Tibial artery (tissue), 4 donors: Measurements from ENCODE around the gene PRR33.
A peak's percentile ranks its signal among the peaks of the same experiment; 100 is the strongest.
"Not testable (repeated sequence)": the region's sequence is repeated elsewhere in the genome, so short reads cannot be mapped to it uniquely, and the experiment has no call there.

Experiments used
- DNase-seq, 2 donors: peaks; one replicate each; pipeline ENCODE4 v3.0.0-alpha.2; 2019
- H3K27ac ChIP-seq, 2 donors: fragments of 200-600 bp; sonication (generic) in 1 of 2; 1 replicate in 1 of 2; 2 replicates in 1 of 2; pipeline ENCODE4 v1.5.1; 2018 to 2019; ENCODE audit warnings: mild to moderate bottlenecking in 1 of 2
- H3K27me3 ChIP-seq, 2 donors: fragments of 200-600 bp; sonication (generic) in 1 of 2; one replicate each; pipeline versions ENCODE4 v1.5.1 to v1.6.0; 2016 to 2019
- H3K36me3 ChIP-seq, 3 donors: fragments of 200-600 bp; sonication (generic) in 2 of 3; one replicate each; pipeline ENCODE4 v1.5.1; 2016 to 2019; ENCODE audit warnings: mild to moderate bottlenecking in 2 of 3
- H3K4me1 ChIP-seq, 4 donors: fragments of 200-600 bp; sonication (generic) in 2 of 4; 1 replicate in 3 of 4; 2 replicates in 1 of 4; pipeline ENCODE4 v1.5.1; 2016 to 2019
- H3K4me3 ChIP-seq, 2 donors: fragments of 200-600 bp; sonication (generic) in 1 of 2; 1 replicate in 1 of 2; 2 replicates in 1 of 2; pipeline ENCODE4 v1.5.1; 2018 to 2019; ENCODE audit warnings: mild to moderate bottlenecking in 2 of 2
- H3K9me3 ChIP-seq, 3 donors: fragments of 200-600 bp; sonication (generic) in 1 of 3; one replicate each; pipeline ENCODE4 v1.5.1; 2016 to 2019
- intact Hi-C: fragments of 100-400 bp; cut with DNase I; formaldehyde crosslinking; loops from one replicate; pipeline ENCODE4 v1.15.0; 2023; ENCODE audit warnings: low total_unique reads
- TF ChIP-seq, protein P1 (sequence below), 2 experiments: fragments of 200-600 bp in 1 of 2; fragments of 450-650 bp in 1 of 2; IDR thresholded peaks; one replicate each; pipeline ENCODE4 v1.5.1; 2017 to 2019; ENCODE audit warnings: antibody characterized with exemption in 2 of 2, mild to moderate bottlenecking in 1 of 2, moderate library complexity in 1 of 2

Gene PRR33

DNA sequence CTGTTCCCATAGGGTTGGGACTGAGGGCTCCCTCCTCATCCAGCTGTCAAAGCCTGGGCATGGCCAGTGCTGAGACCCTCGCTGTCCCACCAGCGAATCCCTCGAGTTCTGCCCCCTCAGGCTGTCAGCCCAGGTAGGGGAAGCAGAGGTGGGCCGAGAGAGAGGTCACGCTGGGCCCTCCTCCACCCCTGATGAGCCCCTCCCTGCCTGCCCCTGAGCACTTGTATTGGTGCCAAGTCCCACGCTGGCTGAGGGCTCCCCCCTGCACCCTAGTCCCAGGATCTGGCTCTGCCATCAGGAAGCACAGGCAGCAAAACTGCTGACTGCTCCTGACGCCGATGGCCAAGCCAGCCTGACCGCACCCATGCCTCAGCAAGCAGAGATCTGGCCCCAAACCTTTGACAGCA, 3.3 kb downstream of the PRR33 start:
- H3K27me3 ChIP-seq: peaks cover 0 to 15% of the 10 kb centered on the region in 2 donors
- peaks cover 0 to 5% (median 0%) of the 10 kb centered on the region in 4 donors for H3K4me1 ChIP-seq
- H3K4me3 ChIP-seq: no peak overlapping the region
- no peak overlapping the region for H3K27ac ChIP-seq
- TF ChIP-seq, protein P1, sequence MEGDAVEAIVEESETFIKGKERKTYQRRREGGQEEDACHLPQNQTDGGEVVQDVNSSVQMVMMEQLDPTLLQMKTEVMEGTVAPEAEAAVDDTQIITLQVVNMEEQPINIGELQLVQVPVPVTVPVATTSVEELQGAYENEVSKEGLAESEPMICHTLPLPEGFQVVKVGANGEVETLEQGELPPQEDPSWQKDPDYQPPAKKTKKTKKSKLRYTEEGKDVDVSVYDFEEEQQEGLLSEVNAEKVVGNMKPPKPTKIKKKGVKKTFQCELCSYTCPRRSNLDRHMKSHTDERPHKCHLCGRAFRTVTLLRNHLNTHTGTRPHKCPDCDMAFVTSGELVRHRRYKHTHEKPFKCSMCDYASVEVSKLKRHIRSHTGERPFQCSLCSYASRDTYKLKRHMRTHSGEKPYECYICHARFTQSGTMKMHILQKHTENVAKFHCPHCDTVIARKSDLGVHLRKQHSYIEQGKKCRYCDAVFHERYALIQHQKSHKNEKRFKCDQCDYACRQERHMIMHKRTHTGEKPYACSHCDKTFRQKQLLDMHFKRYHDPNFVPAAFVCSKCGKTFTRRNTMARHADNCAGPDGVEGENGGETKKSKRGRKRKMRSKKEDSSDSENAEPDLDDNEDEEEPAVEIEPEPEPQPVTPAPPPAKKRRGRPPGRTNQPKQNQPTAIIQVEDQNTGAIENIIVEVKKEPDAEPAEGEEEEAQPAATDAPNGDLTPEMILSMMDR (IDR thresholded peaks at IDR 0.05): no peak
- DNase-seq: no peak
- H3K9me3 ChIP-seq: no peaks in the 10 kb centered on the region
- intact Hi-C loops: loop anchor here (10.0 kb wide), 1 partner anchor 266 kb away; no protein-coding TSS in a partner anchor
- H3K36me3 ChIP-seq: peaks cover 0 to 36% (median 7%) of the 10 kb centered on the region in 3 donors

GRCh38 chr11:1887451-1888346, 4.0 kb downstream of the PRR33 start:
- H3K4me3 ChIP-seq: no peak overlapping the region
- peaks cover 0 to 5% (median 0%) of the 10 kb centered on the region in 4 donors for H3K4me1 ChIP-seq
- intact Hi-C loops: loop anchor here (2.0 to 10.0 kb wide), 2 partner anchors 47 to 267 kb away; no protein-coding TSS in a partner anchor
- H3K27ac ChIP-seq: no peak overlapping the region
- H3K9me3 ChIP-seq: no peaks in the 10 kb centered on the region
- TF ChIP-seq, protein P1 (IDR thresholded peaks at IDR 0.05): no peak
- peaks cover 0 to 36% (median 8%) of the 10 kb centered on the region in 3 donors for H3K36me3 ChIP-seq
- H3K27me3 ChIP-seq: peaks cover 0 to 15% of the 10 kb centered on the region in 2 donors
- no peak for DNase-seq

DNA sequence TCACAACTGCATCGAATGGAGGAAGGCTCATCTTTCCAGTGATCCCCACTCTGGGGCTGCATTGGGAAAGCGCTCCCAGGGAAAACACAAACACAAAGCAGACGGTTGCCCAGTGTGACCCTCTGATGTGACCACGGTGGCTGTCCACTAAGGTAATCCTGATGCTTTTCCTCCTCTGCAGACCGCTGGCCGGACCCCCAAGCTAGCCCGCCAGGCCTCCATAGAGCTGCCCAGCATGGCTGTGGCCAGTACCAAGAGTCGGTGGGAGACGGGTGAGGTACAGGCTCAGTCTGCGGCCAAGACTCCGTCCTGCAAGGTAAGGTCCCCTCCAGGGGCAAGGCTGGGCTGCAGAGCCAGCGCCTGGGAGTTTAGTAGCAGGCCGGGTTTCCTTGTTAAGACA, 5.1 kb downstream of the PRR33 start:
- peaks cover 0 to 17% of the 10 kb centered on the region in 2 donors for H3K27me3 ChIP-seq
- H3K9me3 ChIP-seq, H3K4me3 ChIP-seq, DNase-seq, H3K27ac ChIP-seq: not testable (repeated sequence)
- peaks cover 0 to 11% (median 9%) of the 10 kb centered on the region in 4 donors for H3K4me1 ChIP-seq
- H3K36me3 ChIP-seq: peaks cover 0 to 36% (median 8%) of the 10 kb centered on the region in 3 donors
- intact Hi-C loops: loop anchor here (2.0 to 10.0 kb wide), 2 partner anchors 46 to 268 kb away; no protein-coding TSS in a partner anchor

DNA sequence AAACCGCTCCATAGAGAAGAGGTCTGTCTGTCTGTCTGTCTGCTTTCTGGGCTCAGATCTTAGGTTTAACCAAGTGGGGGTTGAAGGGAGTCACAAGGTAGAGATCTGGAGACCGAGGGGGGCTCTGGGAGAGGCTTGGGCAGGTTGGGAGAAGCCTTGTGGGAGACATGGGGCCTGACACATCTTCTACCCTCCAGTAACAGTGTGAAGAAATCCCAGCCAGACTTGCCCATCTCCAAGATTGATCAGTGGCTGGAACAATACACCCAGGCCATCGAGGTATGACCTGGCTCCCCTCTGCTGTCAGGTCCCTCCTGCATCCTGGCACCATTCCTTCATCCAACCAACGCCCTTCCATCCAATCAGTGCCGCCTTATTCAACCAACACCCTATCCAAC, 7.4 kb downstream of the PRR33 start:
- DNase-seq: peak in 1 of 2 donors; percentile 40
- Histone ChIP-seq H3K27ac (no peak overlapping the region), H3K4me3 (no peak overlapping the region), H3K9me3 (no peaks in the 10 kb centered on the region), H3K36me3 (peaks cover 0 to 30% (median 8%) of the 10 kb centered on the region in 3 donors), H3K27me3 (peaks cover 0 to 2% of the 10 kb centered on the region in 2 donors), H3K4me1 (peaks cover 0 to 29% (median 14%) of the 10 kb centered on the region in 4 donors)
- intact Hi-C loops: loop anchor here (10.0 kb wide), 1 partner anchor 270 kb away; no protein-coding TSS in a partner anchor
- TF ChIP-seq, protein P1 (IDR thresholded peaks at IDR 0.05): no peak

- no peak overlapping the region for H3K4me3 ChIP-seq
- peaks cover 0 to 23% (median 8%) of the 10 kb centered on the region in 3 donors for H3K36me3 ChIP-seq
- peaks cover 0 to 29% (median 14%) of the 10 kb centered on the region in 4 donors for H3K4me1 ChIP-seq
- intact Hi-C loops: loop anchor here (10.0 kb wide), 1 partner anchor 271 kb away; no protein-coding TSS in a partner anchor
- H3K27me3 ChIP-seq: peaks cover 0 to 2% of the 10 kb centered on the region in 2 donors
- H3K9me3 ChIP-seq: no peaks in the 10 kb centered on the region
- no peak overlapping the region for H3K27ac ChIP-seq
- TF ChIP-seq, protein P1 (IDR thresholded peaks at IDR 0.05): no peak
- peak in 1 of 2 donors; percentile 48 for DNase-seq
Observed at GRCh38 chr11:1883346-1884302, 8.1 kb downstream of the PRR33 start.
